Endothelial cell of umbilical vein (primary cell): Measurements from ENCODE around the gene TSPAN5. TPM values are rescaled to one million over a fixed set of nuclear protein-coding genes. Genes with fewer than 3 reads are reported as not detected.
"Not testable (repeated sequence)": the region's sequence is repeated elsewhere in the genome, so short reads cannot be mapped to it uniquely, and the experiment has no call there.

Experiments
- BruUV-seq: library from RNA; stranded (reverse); fragments of 400-500 nt; replicated peaks from 2 replicates; lab custom pipeline; 2021; lab: Mats Ljungman, UMichigan
- CTCF ChIA-PET: fragments of 300-600, 350-600 bp; sonication (Branson Sonifier 250); formaldehyde crosslinking; loops from one replicate; lab custom pipeline; 2021; ENCODE audit warnings: antibody characterized with exemption, inconsistent platforms; lab: Charles Lee
- POLR2A ChIA-PET: fragments of 300-600, 350-600 bp; sonication (Branson Sonifier 250); formaldehyde crosslinking; loops from one replicate; lab custom pipeline; 2021; ENCODE audit warnings: antibody characterized with exemption, inconsistent platforms; lab: Charles Lee
- DNase-seq: peaks from one replicate; pipeline ENCODE4 v3.0.0-alpha.2; 2011; ENCODE audit warnings: low read depth, low spot score
- FAIRE-seq: peaks from 2 replicates; lab custom pipeline; 2011; peaks lifted over from hg19 to GRCh38; lab: Jason Lieb, UNC
- H2AFZ ChIP-seq: 2 replicates; pipeline ENCODE4 v1.6.0; 2012; ENCODE audit warnings: low read depth, low read length, control low read depth, inconsistent platforms
- H3K27ac ChIP-seq: 2 replicates; pipeline ENCODE4 v1.5.1; 2011; ENCODE audit warnings: low read depth, mild to moderate bottlenecking, control low read depth, low read length, moderate library complexity; ENCODE audit not compliant: insufficient read depth
- H3K27me3 ChIP-seq, 2 experiments: 2 replicates each; pipeline versions ENCODE4 v1.6.0 to v1.6.1; 2011; ENCODE audit warnings: low read length in 2 of 2, mixed read lengths in 1 of 2; ENCODE audit not compliant: control insufficient read depth in 2 of 2, insufficient read depth in 2 of 2
- H3K36me3 ChIP-seq, 2 experiments: 2 replicates in 1 of 2; 3 replicates in 1 of 2; pipeline ENCODE4 v1.5.1; 2011; ENCODE audit warnings: low read length in 2 of 2, mild to moderate bottlenecking in 1 of 2, moderate library complexity in 1 of 2; ENCODE audit not compliant: control insufficient read depth in 2 of 2, insufficient read depth in 2 of 2; ENCODE audit errors: extremely low read depth in 1 of 2
- H3K4me1 ChIP-seq: 3 replicates; pipeline ENCODE4 v1.5.1; 2011; ENCODE audit warnings: mild to moderate bottlenecking, low read length; ENCODE audit not compliant: control insufficient read depth, insufficient read depth; ENCODE audit errors: extremely low read depth
- H3K4me2 ChIP-seq: 2 replicates; pipeline ENCODE4 v1.6.1; 2011; ENCODE audit warnings: low read length, control low read depth, mixed read lengths; ENCODE audit not compliant: insufficient read depth
- H3K4me3 ChIP-seq, 3 experiments: fragments of 200-600 bp in 1 of 3; sonication (generic), shearing (Covaris generic) in 1 of 3; replicated peaks in 1 of 3; 2 replicates each; pipeline ENCODE4 v1.5.1; 2011 to 2016; ENCODE audit warnings: control low read depth in 3 of 3, low read length in 3 of 3, mild to moderate bottlenecking in 2 of 3, inconsistent platforms in 1 of 3, low read depth in 1 of 3, moderate library complexity in 1 of 3; ENCODE audit not compliant: insufficient read depth in 1 of 3
- H3K79me2 ChIP-seq: 2 replicates; pipeline ENCODE4 v1.6.0; 2012; ENCODE audit warnings: low read length, inconsistent platforms; ENCODE audit not compliant: control insufficient read depth, insufficient read depth
- H3K9ac ChIP-seq: replicated peaks from 2 replicates; pipeline ENCODE3; 2011; ENCODE audit warnings: low read length, control low read depth; ENCODE audit not compliant: insufficient read depth; ENCODE audit errors: extremely low read depth
- H3K9me1 ChIP-seq: replicated peaks from 3 replicates; pipeline ENCODE4 v1.6.0; 2011; ENCODE audit warnings: mild to moderate bottlenecking, low read length; ENCODE audit not compliant: control insufficient read depth, insufficient read depth; ENCODE audit errors: extremely low read depth
- H3K9me3 ChIP-seq: replicated peaks from 2 replicates; pipeline ENCODE4 v1.5.1; 2012; ENCODE audit warnings: low read length, inconsistent platforms; ENCODE audit not compliant: control insufficient read depth, insufficient read depth
- H4K20me1 ChIP-seq: replicated peaks from 2 replicates; pipeline ENCODE3; 2011; ENCODE audit warnings: mild to moderate bottlenecking, low read length; ENCODE audit not compliant: control insufficient read depth, insufficient read depth; ENCODE audit errors: extremely low read depth
- GATA2 ChIP-seq: IDR thresholded peaks from 2 replicates; pipeline ENCODE4 v1.7.0; 2011; ENCODE audit warnings: low read depth, mild to moderate bottlenecking, moderate library complexity, mixed read lengths, low read length; ENCODE audit not compliant: insufficient read length, insufficient read depth
- JUN ChIP-seq: IDR thresholded peaks from 2 replicates; pipeline ENCODE4 v1.6.1; 2011; ENCODE audit warnings: borderline replicate concordance, low read depth; ENCODE audit not compliant: insufficient read length, insufficient read depth
- POLR2A ChIP-seq: IDR thresholded peaks from 2 replicates; pipeline ENCODE4 v1.6.1; 2012; ENCODE audit warnings: low read depth, mild to moderate bottlenecking, control low read depth, low read length
- dilution Hi-C: fragments of 300-500 bp; cut with MboI; formaldehyde crosslinking; loops from one replicate; pipeline ENCODE4 v1.15.0; 2019; ENCODE audit warnings: low sequenced_read_pairs; ENCODE audit not compliant: extremely low pct_ligation_motif_present
- intact Hi-C: fragments of 100-400 bp; cut with micrococcal nuclease; formaldehyde crosslinking; loops from one replicate; pipeline ENCODE4 v1.10.0; 2022
- polyA plus RNA-seq, 4 experiments: library from polyadenylated mRNA; depleted of rRNA in 3 of 4; stranded (reverse) in 3 of 4; unstranded in 1 of 4; fragments of >200 nt; gene quantifications; 2 replicates each; pipeline versions ENCODE4 v1.2.1 to v1.2.3, GENCODE V29; 2011 to 2012; ENCODE audit warnings: missing spikeins in 1 of 4
- total RNA-seq: library from RNA; stranded (reverse); gene quantifications from 2 replicates; pipeline ENCODE4 v1.2.3, GENCODE V29; 2021
- TF ChIP-seq, protein P1 (sequence below), 2 donors: IDR thresholded peaks; 1 replicate in 1 of 2; 2 replicates in 1 of 2; pipeline ENCODE4 v1.5.1; 2011; ENCODE audit warnings: low read length in 2 of 2, mild to moderate bottlenecking in 2 of 2, moderate library complexity in 2 of 2, control low read depth in 1 of 2, inconsistent platforms in 1 of 2, low read depth in 1 of 2; ENCODE audit not compliant: insufficient read depth in 1 of 2; ENCODE audit errors: extremely low read depth in 1 of 2
- TF ChIP-seq, protein P2 (sequence below): IDR thresholded peaks from 2 replicates; pipeline ENCODE4 v1.6.1; 2011; ENCODE audit not compliant: insufficient read depth, insufficient read length

Gene TSPAN5
- total and polyA plus RNA-seq, 2 donors (not counting 3 experiments of a cell fraction or from before 2014, with no cell fraction given): 45.1 to 50.2 TPM

DNA sequence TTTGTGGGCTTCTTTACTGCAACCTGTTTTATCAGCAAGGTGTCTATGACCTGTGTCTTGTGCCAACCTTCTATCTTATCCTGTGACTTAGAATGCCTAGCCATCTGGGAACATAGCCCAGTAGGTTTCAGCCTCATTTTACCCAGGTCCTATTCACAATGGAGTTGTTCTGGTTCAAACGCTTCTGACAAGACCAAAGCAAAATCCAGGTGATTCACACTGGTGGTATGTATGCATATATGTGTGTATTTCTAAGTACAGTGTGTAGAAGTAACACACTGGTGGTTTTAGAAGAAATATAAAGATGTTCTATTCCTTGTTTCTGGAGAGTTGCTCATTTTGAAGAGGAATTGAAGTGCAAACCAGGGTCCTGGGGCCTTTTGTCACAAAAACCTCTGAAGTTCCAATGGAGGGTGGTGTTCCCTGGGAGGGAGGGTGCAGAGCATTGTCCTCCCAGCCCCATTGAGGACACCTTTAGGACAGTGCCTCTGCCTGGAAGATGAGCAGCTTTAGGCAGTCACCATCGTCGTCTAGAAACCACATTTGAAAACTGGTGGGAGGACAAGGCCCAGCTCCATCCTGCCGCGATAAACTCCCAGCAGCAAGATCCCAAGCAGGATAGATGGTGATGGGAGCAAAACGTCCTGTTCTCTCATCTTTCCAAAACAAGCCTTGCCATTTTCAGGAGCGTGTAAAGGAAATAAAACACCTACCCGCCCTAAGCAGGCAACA is 191.4 kb downstream of the TSPAN5 start:
- no peak for TF ChIP-seq JUN
- TF ChIP-seq, protein P1, sequence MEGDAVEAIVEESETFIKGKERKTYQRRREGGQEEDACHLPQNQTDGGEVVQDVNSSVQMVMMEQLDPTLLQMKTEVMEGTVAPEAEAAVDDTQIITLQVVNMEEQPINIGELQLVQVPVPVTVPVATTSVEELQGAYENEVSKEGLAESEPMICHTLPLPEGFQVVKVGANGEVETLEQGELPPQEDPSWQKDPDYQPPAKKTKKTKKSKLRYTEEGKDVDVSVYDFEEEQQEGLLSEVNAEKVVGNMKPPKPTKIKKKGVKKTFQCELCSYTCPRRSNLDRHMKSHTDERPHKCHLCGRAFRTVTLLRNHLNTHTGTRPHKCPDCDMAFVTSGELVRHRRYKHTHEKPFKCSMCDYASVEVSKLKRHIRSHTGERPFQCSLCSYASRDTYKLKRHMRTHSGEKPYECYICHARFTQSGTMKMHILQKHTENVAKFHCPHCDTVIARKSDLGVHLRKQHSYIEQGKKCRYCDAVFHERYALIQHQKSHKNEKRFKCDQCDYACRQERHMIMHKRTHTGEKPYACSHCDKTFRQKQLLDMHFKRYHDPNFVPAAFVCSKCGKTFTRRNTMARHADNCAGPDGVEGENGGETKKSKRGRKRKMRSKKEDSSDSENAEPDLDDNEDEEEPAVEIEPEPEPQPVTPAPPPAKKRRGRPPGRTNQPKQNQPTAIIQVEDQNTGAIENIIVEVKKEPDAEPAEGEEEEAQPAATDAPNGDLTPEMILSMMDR (IDR thresholded peaks at IDR 0.05; ENCODE audit: extremely low read depth in 1 of 2, insufficient read depth in 1 of 2, low read depth in 1 of 2, low read length in 2 of 2): no peak
- TF ChIP-seq GATA2: no peak
- BruUV-seq: no TSS peak
- Histone ChIP-seq H3K36me3 (peaks cover 4% of the 10 kb centered on the region in 2 experiments), H3K79me2 (no peaks in the 10 kb centered on the region), H3K9me1 (no peaks in the 10 kb centered on the region), H3K4me2 (no peak overlapping the region), H3K4me3 (no peak overlapping the region), H3K27me3 (no peaks in the 10 kb centered on the region), H3K27ac (no peak overlapping the region), H3K4me1 (peaks cover 17% of the 10 kb centered on the region), H4K20me1 (no peaks in the 10 kb centered on the region), H3K9ac (no peak overlapping the region), H3K9me3 (no peaks in the 10 kb centered on the region), H2AFZ (no peak overlapping the region)
- intact Hi-C loops: loop anchor here (1.0 to 10.0 kb wide), 9 partner anchors 160 to 938 kb away; partner anchors contain the start of genes EIF4E, METAP1 and RAP1GDS1
- ChIA-PET CTCF (interaction anchor here (0.7 to 3.3 kb wide), 64 partner anchors 8 to 938 kb away, joined by 3 to 59 read pairs (median 6); partner anchors contain the start of genes ADH4, ADH5, EIF4E and METAP1), POLR2A (no interaction called here)
- dilution Hi-C loops: no loop called here
- DNase-seq (no peak), FAIRE-seq (no peak)

DNA sequence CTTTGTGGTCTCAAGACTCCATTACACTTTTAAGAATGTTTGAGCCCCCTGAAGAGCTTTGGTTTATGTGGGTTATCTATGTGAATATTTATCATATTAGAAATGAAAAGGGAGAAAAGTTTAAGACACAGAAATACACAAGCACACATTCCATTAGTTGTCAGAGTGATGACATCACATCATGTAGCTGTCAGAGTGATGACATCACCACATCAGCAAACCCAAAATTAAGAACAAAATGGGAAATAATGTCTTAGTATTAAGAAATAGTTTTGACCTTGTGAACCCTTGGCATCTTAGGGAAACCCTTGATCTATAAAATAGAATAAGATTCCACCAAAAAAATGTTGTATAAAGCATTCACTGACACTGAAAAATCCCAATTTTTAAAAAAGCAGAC is 195.9 kb downstream of the TSPAN5 start:
- Histone ChIP-seq H3K4me3 (no peak overlapping the region), H2AFZ (no peak overlapping the region), H3K79me2 (no peaks in the 10 kb centered on the region), H3K4me2 (no peak overlapping the region), H3K27ac (no peak overlapping the region), H3K27me3 (no peaks in the 10 kb centered on the region), H3K9ac (no peak overlapping the region), H3K9me3 (no peaks in the 10 kb centered on the region), H3K9me1 (no peaks in the 10 kb centered on the region), H4K20me1 (no peaks in the 10 kb centered on the region), H3K36me3 (no peaks in the 10 kb centered on the region), H3K4me1 (no peaks in the 10 kb centered on the region)
- POLR2A ChIA-PET: no interaction called here
- FAIRE-seq: no peak
- intact Hi-C loops (loop anchor here (10.0 kb wide), 1 partner anchor 308 kb away; no protein-coding TSS in a partner anchor), dilution Hi-C loops (no loop called here)
- TF ChIP-seq JUN (peak; percentile 41), POLR2A (no peak)
- TF ChIP-seq, protein P2, sequence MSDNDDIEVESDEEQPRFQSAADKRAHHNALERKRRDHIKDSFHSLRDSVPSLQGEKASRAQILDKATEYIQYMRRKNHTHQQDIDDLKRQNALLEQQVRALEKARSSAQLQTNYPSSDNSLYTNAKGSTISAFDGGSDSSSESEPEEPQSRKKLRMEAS: no peak
- CTCF ChIA-PET: interaction anchor here (0.6 kb wide), 1 partner anchor 491 kb away, joined by 3 read pairs; no protein-coding TSS in a partner anchor
- no TSS peak for BruUV-seq
- no peak for DNase-seq

DNA sequence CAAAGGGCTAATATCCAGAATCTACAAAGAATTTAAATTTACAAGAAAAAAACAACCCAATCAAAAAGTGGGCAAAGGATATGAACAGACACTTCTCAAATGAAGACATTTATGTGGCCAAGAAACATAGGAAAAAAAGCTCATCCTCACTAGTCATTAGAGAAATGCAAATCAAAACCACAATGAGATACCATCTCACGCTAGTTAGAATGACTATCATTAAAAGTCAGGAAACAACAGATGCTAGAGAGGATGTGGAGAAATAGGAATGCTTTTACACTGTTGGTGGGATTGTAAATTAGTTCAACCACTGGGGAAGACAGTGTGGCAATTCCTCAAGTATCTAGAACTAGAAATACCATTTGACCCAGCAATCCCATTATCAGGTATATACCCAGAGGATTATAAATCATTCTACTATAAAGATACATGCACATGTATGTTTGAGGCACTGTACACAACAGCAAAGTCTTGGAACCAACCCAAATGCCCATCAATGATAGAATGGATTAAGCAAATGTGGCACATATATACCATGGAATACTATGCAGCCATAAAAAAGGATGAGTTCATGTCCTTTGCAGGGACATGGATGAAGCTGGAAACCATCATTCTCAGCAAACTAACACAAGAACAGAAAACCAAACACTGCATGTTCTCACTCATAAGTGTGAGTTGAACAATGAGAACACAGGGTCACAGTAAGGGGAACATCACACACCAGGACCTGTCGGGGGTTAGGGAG is 197.1 kb downstream of the TSPAN5 start:
- H3K9me1 ChIP-seq, H3K36me3 ChIP-seq, H3K4me3 ChIP-seq, DNase-seq, H3K27me3 ChIP-seq, BruUV-seq, H3K9ac ChIP-seq, H3K79me2 ChIP-seq, dilution Hi-C loops, H3K4me1 ChIP-seq, H3K9me3 ChIP-seq, H3K27ac ChIP-seq, POLR2A ChIA-PET, FAIRE-seq, H3K4me2 ChIP-seq, H4K20me1 ChIP-seq, H2AFZ ChIP-seq: not testable (repeated sequence)
- CTCF ChIA-PET: interaction anchor here (0.6 kb wide), 1 partner anchor 25 kb away, joined by 6 read pairs; no protein-coding TSS in a partner anchor
- intact Hi-C loops: loop anchor here (10.0 kb wide), 1 partner anchor 306 kb away; no protein-coding TSS in a partner anchor
